T-helper 2 cell treated with Interferon-gamma antibody and Interleukin-4, amounts not matched to agents 100 ng/mL and 5 ng/mL, for 36 hours (primary cell): Measurements from ENCODE around the gene ZNF74. TPM values are rescaled to one million over a fixed set of nuclear protein-coding genes. Genes with fewer than 3 reads are reported as not detected.
"Not testable (repeated sequence)": the region's sequence is repeated elsewhere in the genome, so short reads cannot be mapped to it uniquely, and the experiment has no call there.

Experiments used
- intact Hi-C: fragments of 100-400 bp; cut with micrococcal nuclease; formaldehyde crosslinking; loops from one replicate; pipeline ENCODE4 v1.15.1; 2023
- total RNA-seq: library from RNA; stranded (reverse); gene quantifications from 2 replicates; pipeline ENCODE4 v1.2.3, GENCODE V29; 2022

Gene ZNF74
- total RNA-seq, 1 donor from 2014 or later: 10.7 TPM

- intact Hi-C loops: no loop called here
These were observed 48.7 kb downstream of the ZNF74 start for GRCh38 chr22:20442485-20443284.

- intact Hi-C loops: no loop called here
These were observed 50.4 kb downstream of the ZNF74 start for GRCh38 chr22:20444325-20444724.

- intact Hi-C loops: no loop called here
These were observed 52.5 kb downstream of the ZNF74 start for GRCh38 chr22:20446383-20446970.

GRCh38 chr22:20448630-20449029 is 54.7 kb downstream of the ZNF74 start:
- intact Hi-C loops: no loop called here

- intact Hi-C loops: no loop called here
These were observed 56.0 kb downstream of the ZNF74 start for GRCh38 chr22:20449819-20450550.

GRCh38 chr22:20450551-20450906 is 56.6 kb downstream of the ZNF74 start:
- intact Hi-C loops: no loop called here

- intact Hi-C loops: not testable (repeated sequence)
These were observed 57.3 kb downstream of the ZNF74 start for GRCh38 chr22:20451129-20451778.

- intact Hi-C loops: no loop called here
These were observed 58.0 kb downstream of the ZNF74 start for GRCh38 chr22:20451920-20452319.

GRCh38 chr22:20453222-20453621 is 59.3 kb downstream of the ZNF74 start:
- intact Hi-C loops: no loop called here

- intact Hi-C loops: loop anchor here (1.0 kb wide), 1 partner anchor 37 kb away; no protein-coding TSS in a partner anchor
These were observed 61.7 kb downstream of the ZNF74 start for GRCh38 chr22:20455709-20456063.

- intact Hi-C loops: loop anchor here (1.0 kb wide), 1 partner anchor 38 kb away; no protein-coding TSS in a partner anchor
These were observed 62.2 kb downstream of the ZNF74 start for GRCh38 chr22:20456064-20456721.

GRCh38 chr22:20456722-20457076 is 62.7 kb downstream of the ZNF74 start:
- intact Hi-C loops: loop anchor here (1.0 kb wide), 1 partner anchor 38 kb away; no protein-coding TSS in a partner anchor

GRCh38 chr22:20457506-20458240 is 63.7 kb downstream of the ZNF74 start:
- intact Hi-C loops: no loop called here

Other genes starting within 250 kb of the ZNF74 start
- gene CCDC188, start 243.1 kb upstream of the ZNF74 start, total RNA-seq: 0.16 and 0.59 TPM in 2 replicates
- gene RTN4R, start 125.8 kb upstream of the ZNF74 start, total RNA-seq: 1.5 and 1.9 TPM in 2 replicates
- 48.5 and 53.3 TPM in 2 replicates for gene DGCR6L, start 74.1 kb upstream of the ZNF74 start, total RNA-seq
- gene SCARF2, start 43.7 kb downstream of the ZNF74 start, total RNA-seq: 1.0 and 1.1 TPM in 2 replicates
- gene KLHL22, start 101.6 kb downstream of the ZNF74 start, total RNA-seq: 45.7 and 52.1 TPM in 2 replicates
- gene MED15, start 113.5 kb downstream of the ZNF74 start, total RNA-seq: 148 and 149 TPM in 2 replicates